Measurements from ENCODE around the gene JOSD1. TPM values are rescaled to one million over a fixed set of nuclear protein-coding genes. Genes with fewer than 3 reads are reported as not detected.

JOSD1 gene
- total and polyA plus RNA-seq, 2 donors (not counting 3 experiments of a cell fraction or from before 2014, with no cell fraction given) = 61.7 to 73.1 TPM

DNA sequence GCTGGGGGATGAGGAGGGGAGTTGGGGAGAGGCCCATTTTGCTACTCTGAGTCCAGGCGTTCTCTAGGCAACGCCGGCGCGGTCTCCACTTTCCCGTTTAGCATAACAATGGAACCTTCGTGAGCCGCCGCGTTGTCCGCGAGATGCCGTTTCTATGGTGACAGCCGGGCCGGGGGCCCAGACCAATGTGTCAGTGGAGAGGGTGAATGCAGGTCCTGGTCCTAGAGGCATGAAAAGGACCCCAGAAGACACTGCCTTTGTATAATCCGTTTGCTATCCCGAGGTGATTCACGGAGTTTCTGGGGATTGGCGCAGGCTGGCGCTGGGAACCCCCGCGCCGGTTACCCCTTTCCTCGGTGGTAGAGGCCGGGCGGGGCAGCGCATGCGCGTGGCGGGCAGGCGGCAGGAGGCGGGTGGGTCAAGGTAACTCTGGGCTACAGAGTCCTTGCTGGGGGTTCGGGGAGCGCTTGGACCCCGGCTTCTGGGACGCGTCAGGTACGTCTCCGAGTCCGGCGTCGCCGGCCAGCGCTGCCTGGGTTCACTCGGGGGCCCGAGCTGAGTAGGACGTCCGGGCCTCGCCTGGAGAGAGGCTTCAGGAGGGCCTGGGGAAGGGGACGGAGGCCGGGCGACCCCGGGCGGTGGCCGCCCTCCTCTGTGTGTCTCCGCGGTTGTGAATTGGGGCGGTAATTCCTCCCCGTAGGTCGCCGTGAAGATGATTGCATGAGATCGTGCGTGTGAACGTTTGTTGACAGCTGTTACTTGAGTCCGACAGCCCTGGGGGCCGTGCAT, 44.3 kb downstream of the JOSD1 start, which contains the start of the genes CBY1 and FAM227A:
TSS of gene CBY1 (plus strand) at position 383 of the 789 bp plus-strand sequence. CDS start 11,417 bp downstream, outside the sequence.
TSS of gene FAM227A (minus strand) at position 137 of the 789 bp plus-strand sequence. CDS start 6,224 bp downstream, outside the sequence.
- Histone ChIP-seq H3K9me3 (replicated peaks; ENCODE audit: control insufficient read depth, insufficient read depth, low read length) (no peaks in the 10 kb centered on the region), H3K27ac (ENCODE audit: insufficient read depth, low read depth, low read length) (peak within 1 kb of the TSS; percentile 96), H3K27me3 (ENCODE audit: control insufficient read depth in 2 of 2, insufficient read depth in 2 of 2, low read length in 2 of 2) (no peaks in the 10 kb centered on the region), H4K20me1 (replicated peaks; ENCODE audit: control insufficient read depth, extremely low read depth, insufficient read depth, low read length) (no peaks in the 10 kb centered on the region), H3K4me1 (ENCODE audit: control insufficient read depth, extremely low read depth, insufficient read depth, low read length) (peaks cover 11% of the 10 kb centered on the region), H3K9ac (replicated peaks; ENCODE audit: extremely low read depth, insufficient read depth, low read length) (peak within 1 kb of the TSS; percentile 98), H3K4me2 (ENCODE audit: insufficient read depth, low read length) (peak within 1 kb of the TSS; percentile 88), H3K9me1 (replicated peaks; ENCODE audit: control insufficient read depth, extremely low read depth, insufficient read depth, low read length) (no peaks in the 10 kb centered on the region), H3K79me2 (ENCODE audit: control insufficient read depth, insufficient read depth, low read length) (peaks cover 8% of the 10 kb centered on the region), H3K36me3 (ENCODE audit: control insufficient read depth in 2 of 2, extremely low read depth in 1 of 2, insufficient read depth in 2 of 2, low read length in 2 of 2) (no peaks in the 10 kb centered on the region), H3K4me3 (replicated peaks in 1 of 3; ENCODE audit: insufficient read depth in 1 of 3, low read depth in 1 of 3, low read length in 3 of 3) (peak within 1 kb of the TSS; percentile 31 to 94 (median 82)), H2AFZ (ENCODE audit: low read depth, low read length) (peak within 1 kb of the TSS; percentile 78)
- BruUV-seq (replicated peaks) = TSS peak; percentile 62
- DNase-seq (ENCODE audit: low read depth, low spot score) (peak; percentile 87), FAIRE-seq (peak; percentile 87)
- intact Hi-C loops (cut with micrococcal nuclease) = loop anchor here (1.0 to 2.0 kb wide), 3 partner anchors 25 to 150 kb away; partner anchors contain the start of genes DDX17, JOSD1 and TOMM22
- ChIA-PET CTCF (interaction anchor here (1.0 kb wide), 1 partner anchor 622 kb away, joined by 3 read pairs; no protein-coding TSS in a partner anchor), POLR2A (no interaction called here)
- dilution Hi-C loops (cut with MboI; ENCODE audit: extremely low pct_ligation_motif_present, low sequenced_read_pairs) = no loop called here
- peak; percentile 17 for TF ChIP-seq MAX (IDR thresholded peaks at IDR 0.05; ENCODE audit: insufficient read depth, insufficient read length)
- no peak for TF ChIP-seq JUN (IDR thresholded peaks at IDR 0.05; ENCODE audit: borderline replicate concordance, insufficient read depth, insufficient read length, low read depth)
- peak; percentile 63 for TF ChIP-seq POLR2AphosphoS5 (IDR thresholded peaks at IDR 0.05; ENCODE audit: insufficient read depth, low read depth, low read length)
- TF ChIP-seq POLR2A (IDR thresholded peaks at IDR 0.05; ENCODE audit: low read depth, low read length) = peak; percentile 18
